ENCODE results near the gene TMEM44.

TMEM44 gene

DNA sequence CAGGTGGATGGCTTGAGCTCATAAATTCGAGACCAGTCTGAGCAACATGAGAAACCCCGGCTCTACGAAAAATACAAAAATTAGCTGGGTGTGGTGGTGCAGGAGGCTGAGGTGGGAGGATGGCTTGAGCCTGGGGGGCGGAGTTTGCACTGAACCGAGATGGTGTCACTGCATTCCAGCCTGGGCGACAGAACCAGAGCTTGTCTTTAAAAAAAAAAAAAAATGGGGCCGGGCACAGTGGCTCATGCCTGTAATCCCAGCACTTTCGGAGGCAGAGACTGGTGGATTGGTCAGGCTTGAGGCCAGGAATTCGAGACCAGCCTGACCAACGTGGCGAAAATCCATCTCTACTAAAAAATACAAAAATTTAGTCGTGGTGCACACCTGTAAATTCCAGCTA, 64.0 kb downstream of the TMEM44 start:
- H3K4me1 ChIP-seq (ENCODE audit: control insufficient read depth, insufficient read depth, low read length): no peaks in the 10 kb centered on the region
- CTCF ChIA-PET: interaction anchor here (0.6 kb wide), 2 partner anchors 26 to 693 kb away, joined by 3 to 4 read pairs; no protein-coding TSS in a partner anchor
- TF ChIP-seq ZNF223 (tag by site-specific recombination; IDR thresholded peaks at IDR 0.05): no peak
- TF ChIP-seq MZF1 (tag by site-specific recombination; IDR thresholded peaks at IDR 0.05; ENCODE audit: borderline replicate concordance): no peak
- TF ChIP-seq BCL11B (tag by site-specific recombination; IDR thresholded peaks at IDR 0.05; ENCODE audit: low read depth): no peak
- TF ChIP-seq, protein P1, sequence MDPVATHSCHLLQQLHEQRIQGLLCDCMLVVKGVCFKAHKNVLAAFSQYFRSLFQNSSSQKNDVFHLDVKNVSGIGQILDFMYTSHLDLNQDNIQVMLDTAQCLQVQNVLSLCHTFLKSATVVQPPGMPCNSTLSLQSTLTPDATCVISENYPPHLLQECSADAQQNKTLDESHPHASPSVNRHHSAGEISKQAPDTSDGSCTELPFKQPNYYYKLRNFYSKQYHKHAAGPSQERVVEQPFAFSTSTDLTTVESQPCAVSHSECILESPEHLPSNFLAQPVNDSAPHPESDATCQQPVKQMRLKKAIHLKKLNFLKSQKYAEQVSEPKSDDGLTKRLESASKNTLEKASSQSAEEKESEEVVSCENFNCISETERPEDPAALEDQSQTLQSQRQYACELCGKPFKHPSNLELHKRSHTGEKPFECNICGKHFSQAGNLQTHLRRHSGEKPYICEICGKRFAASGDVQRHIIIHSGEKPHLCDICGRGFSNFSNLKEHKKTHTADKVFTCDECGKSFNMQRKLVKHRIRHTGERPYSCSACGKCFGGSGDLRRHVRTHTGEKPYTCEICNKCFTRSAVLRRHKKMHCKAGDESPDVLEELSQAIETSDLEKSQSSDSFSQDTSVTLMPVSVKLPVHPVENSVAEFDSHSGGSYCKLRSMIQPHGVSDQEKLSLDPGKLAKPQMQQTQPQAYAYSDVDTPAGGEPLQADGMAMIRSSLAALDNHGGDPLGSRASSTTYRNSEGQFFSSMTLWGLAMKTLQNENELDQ (tag by site-specific recombination; IDR thresholded peaks at IDR 0.05; ENCODE audit: low read depth): no peak
- no peak for TF ChIP-seq SALL2 (tag by site-specific recombination; IDR thresholded peaks at IDR 0.05; ENCODE audit: borderline replicate concordance)
- TF ChIP-seq REPIN1 (tag by site-specific recombination; IDR thresholded peaks at IDR 0.05; ENCODE audit: low read depth): no peak
- no peak for TF ChIP-seq ZNF248 (tag by site-specific recombination; IDR thresholded peaks at IDR 0.05)
- H3K4me3 ChIP-seq (ENCODE audit: low read depth, low read length): no peak overlapping the region
- H3K27ac ChIP-seq (ENCODE audit: extremely low read depth, low read depth, low read length): no peak overlapping the region
- H3K9me3 ChIP-seq (ENCODE audit: control insufficient read depth, insufficient read depth, low read depth, low read length): no peaks in the 10 kb centered on the region
- POLR2A ChIA-PET: no interaction called here
- H3K36me3 ChIP-seq (ENCODE audit: control insufficient read depth in 2 of 2, insufficient read depth in 1 of 2, low read length in 2 of 2): no peaks in the 10 kb centered on the region

DNA sequence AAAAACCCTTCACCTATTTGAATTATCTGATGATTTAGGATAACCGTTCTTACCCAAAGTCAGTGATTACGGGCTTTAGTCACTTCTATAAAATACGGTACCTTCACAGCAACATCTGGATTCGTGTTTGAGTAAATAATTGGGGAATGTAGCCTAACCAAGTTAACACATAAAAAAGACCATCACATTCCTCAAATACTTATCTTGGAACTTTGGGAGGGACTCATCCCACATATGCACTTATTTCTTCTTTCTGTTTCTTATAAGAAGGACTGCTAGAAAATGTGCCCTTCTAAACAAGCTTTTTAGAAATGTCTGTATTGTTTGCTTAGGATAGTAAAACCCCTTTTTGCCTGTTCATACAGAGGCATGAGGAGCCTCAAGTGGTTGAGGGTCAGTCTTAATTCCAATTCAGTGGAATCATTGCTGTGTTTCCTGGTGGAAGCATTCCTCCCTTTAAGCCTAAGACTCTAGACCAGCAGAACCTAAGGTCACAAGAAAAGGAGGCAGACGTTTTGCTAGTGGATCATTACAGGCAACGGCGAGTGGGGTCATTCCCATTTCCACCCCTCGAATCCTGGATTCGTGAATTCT, 67.5 kb downstream of the TMEM44 start:
- ChIA-PET CTCF (interaction anchor here (0.7 kb wide), 1 partner anchor 221 kb away, joined by 3 read pairs; no protein-coding TSS in a partner anchor), POLR2A (no interaction called here)
- H3K27ac ChIP-seq (ENCODE audit: extremely low read depth, low read depth, low read length): no peak overlapping the region

DNA sequence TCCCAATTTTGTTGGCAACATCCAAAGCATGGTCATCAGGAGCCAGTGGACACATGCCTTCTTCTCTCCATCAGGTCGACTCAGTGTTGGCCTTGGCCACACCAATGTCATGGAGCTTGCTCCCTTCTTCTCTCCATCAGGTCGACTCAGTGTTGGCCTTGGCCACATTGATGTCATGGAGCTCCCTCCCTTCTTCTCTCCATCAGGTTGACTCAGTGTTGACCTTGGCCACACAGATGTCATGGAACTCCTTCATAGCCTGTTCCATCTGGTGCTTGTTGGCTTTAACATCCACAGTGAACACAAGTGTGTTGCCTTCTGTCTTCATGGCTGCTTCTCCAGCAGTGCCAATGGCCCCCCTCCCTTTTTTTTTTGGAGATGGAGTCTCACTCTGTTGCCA, 70.2 kb downstream of the TMEM44 start:
- no peaks in the 10 kb centered on the region for H3K9me3 ChIP-seq (ENCODE audit: control insufficient read depth, insufficient read depth, low read depth, low read length)
- ChIA-PET CTCF (interaction anchor here (0.7 kb wide), 2 partner anchors 146 to 1849 kb away, joined by 3 to 6 read pairs; no protein-coding TSS in a partner anchor), POLR2A (no interaction called here)
- no peak overlapping the region for H3K27ac ChIP-seq (ENCODE audit: extremely low read depth, low read depth, low read length)
- no peaks in the 10 kb centered on the region for H3K36me3 ChIP-seq (ENCODE audit: control insufficient read depth in 2 of 2, insufficient read depth in 1 of 2, low read length in 2 of 2)
- H3K4me1 ChIP-seq (ENCODE audit: control insufficient read depth, insufficient read depth, low read length): no peaks in the 10 kb centered on the region
- no peak overlapping the region for H3K4me3 ChIP-seq (ENCODE audit: low read depth, low read length)
- TF ChIP-seq ZNF544 (tag by site-specific recombination; IDR thresholded peaks at IDR 0.05) (no peak), ZNF776 (tag by site-specific recombination; IDR thresholded peaks at IDR 0.05; ENCODE audit: borderline replicate concordance) (no peak), ZBTB20 (tag by site-specific recombination; IDR thresholded peaks at IDR 0.05) (no peak), ZBTB1 (tag by site-specific recombination; IDR thresholded peaks at IDR 0.05) (no peak), ZXDB (tag by site-specific recombination; IDR thresholded peaks at IDR 0.05) (no peak), ZSCAN16 (tag by site-specific recombination; IDR thresholded peaks at IDR 0.05) (no peak), ZNF211 (tag by site-specific recombination; IDR thresholded peaks at IDR 0.05; ENCODE audit: low read depth) (no peak), ZNF140 (tag by site-specific recombination; IDR thresholded peaks at IDR 0.05) (no peak), TCF7L2 (IDR thresholded peaks at IDR 0.05; ENCODE audit: borderline replicate concordance, low read depth, low read length) (no peak)
- TF ChIP-seq, protein P2, sequence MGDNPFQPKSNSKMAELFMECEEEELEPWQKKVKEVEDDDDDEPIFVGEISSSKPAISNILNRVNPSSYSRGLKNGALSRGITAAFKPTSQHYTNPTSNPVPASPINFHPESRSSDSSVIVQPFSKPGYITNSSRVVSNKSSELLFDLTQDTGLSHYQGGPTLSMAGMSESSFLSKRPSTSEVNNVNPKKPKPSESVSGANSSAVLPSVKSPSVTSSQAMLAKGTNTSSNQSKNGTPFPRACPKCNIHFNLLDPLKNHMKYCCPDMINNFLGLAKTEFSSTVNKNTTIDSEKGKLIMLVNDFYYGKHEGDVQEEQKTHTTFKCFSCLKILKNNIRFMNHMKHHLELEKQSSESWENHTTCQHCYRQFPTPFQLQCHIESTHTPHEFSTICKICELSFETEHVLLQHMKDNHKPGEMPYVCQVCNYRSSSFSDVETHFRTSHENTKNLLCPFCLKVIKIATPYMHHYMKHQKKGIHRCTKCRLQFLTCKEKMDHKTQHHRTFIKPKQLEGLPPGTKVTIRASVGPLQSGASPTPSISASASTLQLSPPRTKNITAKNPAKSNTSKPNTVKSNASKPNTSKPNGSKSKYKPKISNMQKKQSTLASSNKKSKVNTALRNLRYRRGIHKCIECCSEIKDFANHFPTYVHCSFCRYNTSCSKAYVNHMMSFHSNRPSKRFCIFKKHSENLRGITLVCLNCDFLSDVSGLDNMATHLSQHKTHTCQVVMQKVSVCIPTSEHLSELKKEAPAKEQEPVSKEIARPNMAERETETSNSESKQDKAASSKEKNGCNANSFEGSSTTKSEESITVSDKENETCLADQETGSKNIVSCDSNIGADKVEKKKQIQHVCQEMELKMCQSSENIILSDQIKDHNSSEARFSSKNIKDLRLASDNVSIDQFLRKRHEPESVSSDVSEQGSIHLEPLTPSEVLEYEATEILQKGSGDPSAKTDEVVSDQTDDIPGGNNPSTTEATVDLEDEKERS (tag by site-specific recombination; IDR thresholded peaks at IDR 0.05): no peak

More for the DNA sequence above, 67.5 kb downstream of the TMEM44 start:
- Histone ChIP-seq H3K4me3 (ENCODE audit: low read depth, low read length) (no peak overlapping the region), H3K9me3 (ENCODE audit: control insufficient read depth, insufficient read depth, low read depth, low read length) (no peaks in the 10 kb centered on the region), H3K4me1 (ENCODE audit: control insufficient read depth, insufficient read depth, low read length) (no peaks in the 10 kb centered on the region), H3K36me3 (ENCODE audit: control insufficient read depth in 2 of 2, insufficient read depth in 1 of 2, low read length in 2 of 2) (no peaks in the 10 kb centered on the region)
- TF ChIP-seq SP2 (tag by site-specific recombination; IDR thresholded peaks at IDR 0.05): no peak
- TF ChIP-seq ZNF426 (tag by site-specific recombination; IDR thresholded peaks at IDR 0.05): no peak
- TF ChIP-seq ZNF785 (tag by site-specific recombination; IDR thresholded peaks at IDR 0.05): no peak
- TF ChIP-seq ZNF521 (tag by site-specific recombination; IDR thresholded peaks at IDR 0.05): no peak
- no peak for TF ChIP-seq ZNF76 (tag by site-specific recombination; IDR thresholded peaks at IDR 0.05; ENCODE audit: borderline replicate concordance, low read depth)
- no peak for TF ChIP-seq ZNF529 (tag by site-specific recombination; IDR thresholded peaks at IDR 0.05; ENCODE audit: insufficient replicate concordance)
- TF ChIP-seq, protein P3, sequence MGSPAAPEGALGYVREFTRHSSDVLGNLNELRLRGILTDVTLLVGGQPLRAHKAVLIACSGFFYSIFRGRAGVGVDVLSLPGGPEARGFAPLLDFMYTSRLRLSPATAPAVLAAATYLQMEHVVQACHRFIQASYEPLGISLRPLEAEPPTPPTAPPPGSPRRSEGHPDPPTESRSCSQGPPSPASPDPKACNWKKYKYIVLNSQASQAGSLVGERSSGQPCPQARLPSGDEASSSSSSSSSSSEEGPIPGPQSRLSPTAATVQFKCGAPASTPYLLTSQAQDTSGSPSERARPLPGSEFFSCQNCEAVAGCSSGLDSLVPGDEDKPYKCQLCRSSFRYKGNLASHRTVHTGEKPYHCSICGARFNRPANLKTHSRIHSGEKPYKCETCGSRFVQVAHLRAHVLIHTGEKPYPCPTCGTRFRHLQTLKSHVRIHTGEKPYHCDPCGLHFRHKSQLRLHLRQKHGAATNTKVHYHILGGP (tag by site-specific recombination; IDR thresholded peaks at IDR 0.05): no peak
- TF ChIP-seq ZNF658 (tag by site-specific recombination; IDR thresholded peaks at IDR 0.05): no peak
- no peak for TF ChIP-seq ZNF24 (tag by site-specific recombination; IDR thresholded peaks at IDR 0.05)
- no peak for TF ChIP-seq ZNF354C (tag by site-specific recombination; IDR thresholded peaks at IDR 0.05; ENCODE audit: borderline replicate concordance, low read depth)
- TF ChIP-seq ZNF791 (tag by site-specific recombination; IDR thresholded peaks at IDR 0.05): no peak
- TF ChIP-seq, protein P4, sequence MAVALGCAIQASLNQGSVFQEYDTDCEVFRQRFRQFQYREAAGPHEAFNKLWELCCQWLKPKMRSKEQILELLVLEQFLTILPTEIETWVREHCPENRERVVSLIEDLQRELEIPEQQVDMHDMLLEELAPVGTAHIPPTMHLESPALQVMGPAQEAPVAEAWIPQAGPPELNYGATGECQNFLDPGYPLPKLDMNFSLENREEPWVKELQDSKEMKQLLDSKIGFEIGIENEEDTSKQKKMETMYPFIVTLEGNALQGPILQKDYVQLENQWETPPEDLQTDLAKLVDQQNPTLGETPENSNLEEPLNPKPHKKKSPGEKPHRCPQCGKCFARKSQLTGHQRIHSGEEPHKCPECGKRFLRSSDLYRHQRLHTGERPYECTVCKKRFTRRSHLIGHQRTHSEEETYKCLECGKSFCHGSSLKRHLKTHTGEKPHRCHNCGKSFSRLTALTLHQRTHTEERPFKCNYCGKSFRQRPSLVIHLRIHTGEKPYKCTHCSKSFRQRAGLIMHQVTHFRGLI (tag by site-specific recombination; IDR thresholded peaks at IDR 0.05): no peak
- TF ChIP-seq ZNF555 (tag by site-specific recombination; conservative IDR thresholded peaks at IDR 0.05): no peak
- no peak for TF ChIP-seq BCL11A (tag by site-specific recombination; IDR thresholded peaks at IDR 0.05; ENCODE audit: low read depth)
- TF ChIP-seq ZNF423 (tag by site-specific recombination; IDR thresholded peaks at IDR 0.05): no peak

Measured in HEK293 (cell line).